Cardiac muscle cell (in vitro differentiated cells and primary cell): ENCODE data around the gene FLOT2. TPM values are rescaled to one million over a fixed set of nuclear protein-coding genes. Genes with fewer than 3 reads are reported as not detected.
"Not testable (repeated sequence)": the region's sequence is repeated elsewhere in the genome, so short reads cannot be mapped to it uniquely, and the experiment has no call there.

Source experiments
- DNase-seq, 2 donors: peaks; one replicate each; pipeline versions ENCODE4 v3.0.0 to v3.0.0-alpha.2; 2010 to 2017; ENCODE audit warnings: low read depth in 1 of 2, low spot score in 1 of 2
- H3K27ac ChIP-seq: fragments of 200-600 bp; sonication (generic); 2 replicates; pipeline ENCODE4 v1.5.1; 2016
- H3K27me3 ChIP-seq: fragments of 200-600 bp; sonication (generic); 2 replicates; pipeline ENCODE4 v1.6.0; 2016; ENCODE audit warnings: control low read depth
- H3K36me3 ChIP-seq: fragments of 200-600 bp; sonication (generic); 2 replicates; pipeline ENCODE4 v1.5.1; 2016; ENCODE audit warnings: control low read depth
- H3K4me1 ChIP-seq: fragments of 200-600 bp; sonication (generic); 2 replicates; pipeline ENCODE4 v1.8.1; 2017; ENCODE audit warnings: low read depth, mild to moderate bottlenecking, mixed run types
- H3K4me3 ChIP-seq: fragments of 200-600 bp; sonication (generic); 2 replicates; pipeline ENCODE4 v1.5.1; 2016; ENCODE audit warnings: mild to moderate bottlenecking
- H3K9me3 ChIP-seq: fragments of 200-600 bp; sonication (generic); 2 replicates; pipeline ENCODE4 v1.5.1; 2017; ENCODE audit warnings: low read depth, mild to moderate bottlenecking, control low read depth
- polyA plus RNA-seq: library from polyadenylated mRNA; unstranded; fragments of >200 nt; fragmentation: Nextera tagmentation; extraction: Ambion mirVana; gene quantifications from 2 replicates; pipeline ENCODE4 v1.2.1, GENCODE V29; 2016
- total RNA-seq: library from RNA; depleted of rRNA; stranded (reverse); fragments of >200 nt; gene quantifications from 2 replicates; pipeline ENCODE4 v1.2.3, GENCODE V29; 2016
- TF ChIP-seq, protein P1 (sequence below): IDR thresholded peaks from 2 replicates; pipeline ENCODE4 v1.5.1; 2012; ENCODE audit warnings: low read depth, mild to moderate bottlenecking, low read length

The FLOT2 gene
- total and polyA plus RNA-seq, 2 experiments from 2014 or later, result 102 to 145 TPM

DNA sequence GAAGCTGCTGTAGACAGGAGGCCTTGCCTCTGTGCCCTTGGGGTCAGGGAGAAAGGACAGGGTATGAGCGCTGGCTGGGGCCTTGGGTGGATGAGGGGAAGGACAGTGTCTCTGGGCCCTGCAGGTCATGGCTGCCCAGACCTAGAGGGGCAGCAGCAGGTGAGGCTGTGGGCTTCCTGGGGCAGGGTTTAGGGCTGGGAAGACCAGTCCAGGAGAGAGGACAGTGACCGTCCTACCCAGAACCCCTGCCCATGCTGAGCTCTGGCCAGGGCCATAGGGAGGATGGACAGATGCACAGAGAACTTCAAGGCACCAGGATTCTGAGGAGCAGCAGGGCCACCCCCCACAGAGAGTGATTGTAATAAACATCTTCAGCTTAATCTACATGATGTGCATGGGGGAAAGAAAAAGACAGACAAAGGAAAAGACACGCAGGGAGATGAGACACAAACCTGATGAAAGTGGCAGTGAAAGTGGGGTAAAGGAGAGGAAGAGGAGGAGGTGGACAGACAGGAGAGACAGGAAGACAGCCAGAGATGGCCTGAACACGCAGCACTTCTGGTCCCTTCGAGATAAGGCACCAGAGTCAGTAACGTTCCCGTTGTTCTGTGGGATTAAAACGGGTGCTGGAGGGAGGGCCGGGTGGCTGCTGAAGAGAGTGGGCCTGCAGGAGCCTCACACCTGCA is 17.5 kb downstream of the FLOT2 start:
- Histone ChIP-seq H3K9me3 (no peaks in the 10 kb centered on the region), H3K4me1 (no peaks in the 10 kb centered on the region), H3K36me3 (peaks cover 29% of the 10 kb centered on the region), H3K4me3 (no peak overlapping the region), H3K27ac (no peak overlapping the region), H3K27me3 (no peaks in the 10 kb centered on the region)
- TF ChIP-seq, protein P1, sequence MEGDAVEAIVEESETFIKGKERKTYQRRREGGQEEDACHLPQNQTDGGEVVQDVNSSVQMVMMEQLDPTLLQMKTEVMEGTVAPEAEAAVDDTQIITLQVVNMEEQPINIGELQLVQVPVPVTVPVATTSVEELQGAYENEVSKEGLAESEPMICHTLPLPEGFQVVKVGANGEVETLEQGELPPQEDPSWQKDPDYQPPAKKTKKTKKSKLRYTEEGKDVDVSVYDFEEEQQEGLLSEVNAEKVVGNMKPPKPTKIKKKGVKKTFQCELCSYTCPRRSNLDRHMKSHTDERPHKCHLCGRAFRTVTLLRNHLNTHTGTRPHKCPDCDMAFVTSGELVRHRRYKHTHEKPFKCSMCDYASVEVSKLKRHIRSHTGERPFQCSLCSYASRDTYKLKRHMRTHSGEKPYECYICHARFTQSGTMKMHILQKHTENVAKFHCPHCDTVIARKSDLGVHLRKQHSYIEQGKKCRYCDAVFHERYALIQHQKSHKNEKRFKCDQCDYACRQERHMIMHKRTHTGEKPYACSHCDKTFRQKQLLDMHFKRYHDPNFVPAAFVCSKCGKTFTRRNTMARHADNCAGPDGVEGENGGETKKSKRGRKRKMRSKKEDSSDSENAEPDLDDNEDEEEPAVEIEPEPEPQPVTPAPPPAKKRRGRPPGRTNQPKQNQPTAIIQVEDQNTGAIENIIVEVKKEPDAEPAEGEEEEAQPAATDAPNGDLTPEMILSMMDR, result no peak
- DNase-seq, result no peak

DNA sequence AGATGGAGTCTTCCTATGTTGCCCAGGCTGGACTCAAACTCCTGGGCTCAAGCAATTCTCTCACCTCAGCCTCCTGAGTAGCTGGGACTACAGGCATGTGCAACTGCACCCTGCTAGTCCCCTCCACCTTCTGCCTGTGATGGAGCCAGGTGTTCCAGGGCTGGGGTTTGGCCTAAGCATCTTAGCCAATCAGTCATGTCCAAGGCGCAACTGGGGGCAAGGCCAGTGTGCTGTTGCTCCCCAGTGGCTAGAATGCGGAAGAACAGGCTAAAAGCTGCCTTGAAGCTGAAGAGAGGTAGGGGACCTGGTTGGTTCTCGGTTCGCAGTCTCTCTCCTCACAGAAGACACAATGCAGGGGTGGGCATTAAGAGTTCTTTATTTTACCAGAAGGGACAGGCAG is 18.6 kb downstream of the FLOT2 start:
- Histone ChIP-seq H3K27me3 (no peaks in the 10 kb centered on the region), H3K4me1 (no peaks in the 10 kb centered on the region), H3K9me3 (no peaks in the 10 kb centered on the region), H3K27ac (no peak overlapping the region), H3K36me3 (peaks cover 29% of the 10 kb centered on the region), H3K4me3 (no peak overlapping the region)
- peak; percentile 52 to 66 for DNase-seq
- TF ChIP-seq, protein P1, result peak; percentile 47

DNA sequence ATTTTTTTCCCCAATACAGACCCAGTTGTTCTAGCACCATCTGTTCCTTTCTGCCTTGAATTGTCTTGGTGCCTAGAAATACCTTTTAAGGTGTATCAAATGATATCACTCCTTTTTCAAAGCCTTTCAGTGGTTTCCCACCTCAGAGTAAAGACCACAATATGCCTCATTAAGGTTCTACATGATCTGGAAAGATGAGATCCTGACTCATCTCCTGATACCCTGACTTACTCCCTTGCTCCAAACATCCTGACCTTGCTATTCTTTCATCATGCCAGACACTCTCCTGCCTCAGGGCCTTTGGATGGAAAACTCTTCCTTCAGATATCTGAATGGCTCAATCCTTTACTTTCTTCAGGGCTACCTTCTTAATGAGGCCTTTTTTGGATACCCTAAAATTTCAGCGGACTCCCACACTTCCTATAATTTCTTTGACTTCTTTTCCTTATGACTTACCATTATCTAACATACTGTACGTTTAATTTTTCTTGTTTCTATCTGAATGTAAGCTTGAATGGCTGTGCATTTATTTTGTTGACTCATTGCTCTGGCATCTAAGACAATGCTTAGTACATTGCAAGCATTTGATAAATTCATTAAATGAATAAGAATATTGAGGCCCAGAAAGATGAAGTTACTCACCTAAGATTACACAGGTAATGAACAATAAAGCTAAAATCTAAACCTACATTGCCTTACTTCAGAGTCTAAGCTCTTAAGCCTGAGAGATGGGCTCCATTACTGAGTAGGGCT is 19.2 kb downstream of the FLOT2 start:
- no peaks in the 10 kb centered on the region for H3K4me1 ChIP-seq
- H3K36me3 ChIP-seq, result peaks cover 29% of the 10 kb centered on the region
- no peaks in the 10 kb centered on the region for H3K9me3 ChIP-seq
- H3K27ac ChIP-seq, result no peak overlapping the region
- H3K27me3 ChIP-seq, result no peaks in the 10 kb centered on the region
- no peak overlapping the region for H3K4me3 ChIP-seq
- TF ChIP-seq, protein P1, result no peak
- no peak for DNase-seq

DNA sequence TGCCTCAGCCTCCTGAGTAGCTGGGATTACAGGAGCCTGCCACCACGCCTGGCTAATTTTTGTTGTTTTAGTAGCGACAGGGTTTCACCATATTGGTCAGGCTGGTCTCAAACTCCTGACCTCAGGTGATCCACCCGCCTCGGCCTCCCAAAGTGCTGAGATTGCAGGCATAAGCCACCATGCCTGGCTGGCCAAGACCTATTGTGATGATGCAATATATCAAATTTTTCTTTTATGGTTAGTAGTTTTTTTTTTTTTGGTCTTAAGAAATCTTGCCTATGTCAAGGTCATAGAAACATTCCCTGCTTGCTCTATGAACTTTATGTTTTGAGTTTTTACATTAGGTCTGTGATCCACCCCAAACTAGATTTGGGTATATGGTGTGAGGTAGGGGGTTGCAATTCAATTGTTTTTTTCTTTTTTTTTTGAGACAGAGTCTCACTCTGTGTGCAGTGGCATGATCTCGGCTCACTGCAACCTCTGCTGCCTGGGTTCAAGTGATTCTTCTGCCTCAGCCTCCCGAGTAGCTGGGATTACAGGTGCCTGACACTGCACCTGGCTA is 20.3 kb downstream of the FLOT2 start:
- H3K36me3 ChIP-seq, result peaks cover 25% of the 10 kb centered on the region
- H3K4me3 ChIP-seq, H3K9me3 ChIP-seq, H3K4me1 ChIP-seq, H3K27ac ChIP-seq, DNase-seq, H3K27me3 ChIP-seq: not testable (repeated sequence)

DNA sequence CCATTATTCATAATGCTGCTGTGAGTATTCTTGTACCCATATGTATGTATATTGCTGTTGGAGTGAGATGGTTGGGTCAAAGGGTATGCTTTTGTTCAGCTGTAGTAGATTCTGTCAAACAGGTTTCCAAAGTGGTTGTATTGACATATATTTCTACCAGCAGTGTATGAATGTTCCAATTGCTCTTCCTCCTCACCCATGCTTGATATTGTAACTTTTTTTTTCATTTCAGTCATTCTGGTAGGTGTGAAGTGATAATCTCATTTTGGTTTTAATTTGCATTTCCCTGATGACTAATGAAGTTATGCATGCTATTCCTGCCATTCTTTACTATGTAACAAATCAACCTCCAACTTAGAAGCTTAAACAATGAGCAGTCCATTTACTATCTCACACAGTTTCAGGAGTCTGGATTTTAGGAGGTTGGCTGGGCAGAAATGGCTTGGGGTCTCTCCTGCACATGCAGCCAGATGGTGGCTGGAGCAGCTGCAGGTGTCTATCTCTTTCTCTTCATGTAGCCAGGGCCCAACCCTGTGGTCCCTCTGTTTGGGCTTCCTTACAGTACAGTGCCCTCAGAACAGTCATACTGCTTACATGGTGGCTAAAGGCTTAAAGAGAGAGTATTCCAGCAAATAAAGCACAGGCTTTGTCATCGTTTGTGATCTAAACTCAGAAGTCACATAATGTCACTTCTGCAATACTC is 21.5 kb downstream of the FLOT2 start:
- no peak for DNase-seq
- TF ChIP-seq, protein P1, result no peak
- peaks cover 4% of the 10 kb centered on the region for H3K4me1 ChIP-seq
- no peak overlapping the region for H3K27ac ChIP-seq
- no peaks in the 10 kb centered on the region for H3K9me3 ChIP-seq
- H3K36me3 ChIP-seq, result peaks cover 13% of the 10 kb centered on the region
- H3K27me3 ChIP-seq, result no peaks in the 10 kb centered on the region
- H3K4me3 ChIP-seq, result no peak overlapping the region
